Mesendoderm (in vitro differentiated cells): ENCODE data around the gene CDC42SE2.

Experiments used
- DNase-seq: peaks from one replicate; pipeline ENCODE4 v3.0.0; 2013
- H2AK5ac ChIP-seq: 2 replicates; pipeline ENCODE4 v1.6.1; 2013; ENCODE audit warnings: low read length, inconsistent platforms
- H2BK120ac ChIP-seq: 2 replicates; pipeline ENCODE4 v1.6.1; 2013; ENCODE audit warnings: low read depth, mild to moderate bottlenecking, low read length, moderate library complexity, mixed read lengths
- H2BK15ac ChIP-seq: replicated peaks from 2 replicates; pipeline ENCODE4 v1.6.1; 2013; ENCODE audit warnings: low read depth, mild to moderate bottlenecking, moderate library complexity
- H2BK5ac ChIP-seq: 2 replicates; pipeline ENCODE4 v1.6.1; 2013; ENCODE audit warnings: low read length, inconsistent platforms
- H3K18ac ChIP-seq: 2 replicates; pipeline ENCODE4 v1.6.1; 2013; ENCODE audit warnings: mild to moderate bottlenecking, low read length, mixed read lengths
- H3K23ac ChIP-seq: one replicate; pipeline ENCODE4 v1.6.1; 2013; ENCODE audit warnings: low read length
- H3K27ac ChIP-seq: 2 replicates; pipeline ENCODE4 v1.5.1; 2013; ENCODE audit warnings: low read depth, mild to moderate bottlenecking, inconsistent platforms, low read length, moderate library complexity
- H3K27me3 ChIP-seq: 2 replicates; pipeline ENCODE4 v1.6.1; 2013; ENCODE audit warnings: low read length, control low read depth, mild to moderate bottlenecking, inconsistent platforms; ENCODE audit not compliant: insufficient read depth, poor library complexity
- H3K36me3 ChIP-seq: 2 replicates; pipeline ENCODE4 v1.6.1; 2013; ENCODE audit warnings: low read length, inconsistent platforms; ENCODE audit not compliant: control insufficient read depth, insufficient read depth
- H3K4ac ChIP-seq: one replicate; pipeline ENCODE4 v1.6.1; 2013; ENCODE audit warnings: low read depth, mild to moderate bottlenecking, low read length, moderate library complexity
- H3K4me1 ChIP-seq: 2 replicates; pipeline ENCODE4 v1.6.1; 2013; ENCODE audit warnings: low read depth, low read length, inconsistent platforms; ENCODE audit not compliant: control insufficient read depth
- H3K4me2 ChIP-seq: 2 replicates; pipeline ENCODE4 v1.6.1; 2013; ENCODE audit warnings: low read length
- H3K4me3 ChIP-seq: 2 replicates; pipeline ENCODE4 v1.5.1; 2013; ENCODE audit warnings: mild to moderate bottlenecking, low read length
- H3K56ac ChIP-seq: one replicate; pipeline ENCODE4 v1.6.1; 2013; ENCODE audit warnings: low read length
- H3K79me1 ChIP-seq: 2 replicates; pipeline ENCODE4 v1.6.1; 2013; ENCODE audit warnings: low read length, inconsistent platforms
- H3K79me2 ChIP-seq: 2 replicates; pipeline ENCODE4 v1.6.1; 2013; ENCODE audit warnings: mild to moderate bottlenecking, low read length; ENCODE audit not compliant: control insufficient read depth, insufficient read depth
- H3K9ac ChIP-seq: 2 replicates; pipeline ENCODE4 v1.6.1; 2013; ENCODE audit warnings: low read length, inconsistent platforms
- H4K5ac ChIP-seq: one replicate; pipeline ENCODE4 v1.6.1; 2013; ENCODE audit warnings: low read length
- H4K8ac ChIP-seq: one replicate; pipeline ENCODE4 v1.6.1; 2013; ENCODE audit warnings: low read depth, mild to moderate bottlenecking, control low read depth, low read length, moderate library complexity
- WGBS: extraction: QIAGEN DNeasy Blood & Tissue Kit; methylation state at CpG from one replicate; pipeline ENCODE4 v1.1.7; 2013; ENCODE audit warnings: low lambda C conversion rate, missing lambda C conversion rate; ENCODE audit not compliant: insufficient coverage; ENCODE audit errors: extremely low coverage; 5-methylcytosine and 5-hydroxymethylcytosine counted together

CDC42SE2 gene

GRCh38 chr5:131221008-131221703, 42.7 kb upstream of the CDC42SE2 start:
- Histone ChIP-seq H2AK5ac (no peak overlapping the region), H3K4me2 (no peak overlapping the region), H3K27me3 (no peaks in the 10 kb centered on the region), H3K9ac (no peak overlapping the region), H4K8ac (no peak overlapping the region), H3K18ac (no peak overlapping the region), H3K23ac (no peak overlapping the region), H3K4me1 (no peaks in the 10 kb centered on the region), H3K4ac (no peak overlapping the region), H3K36me3 (no peaks in the 10 kb centered on the region), H2BK15ac (no peak overlapping the region), H3K79me2 (no peaks in the 10 kb centered on the region), H3K56ac (no peak overlapping the region), H3K4me3 (no peak overlapping the region), H3K27ac (no peak overlapping the region), H3K79me1 (no peaks in the 10 kb centered on the region), H2BK5ac (no peak overlapping the region), H4K5ac (no peak overlapping the region), H2BK120ac (no peak overlapping the region)
- no CpG with 5 or more reads among the region's 10 CpGs for WGBS
- DNase-seq, result no peak

- H3K9ac ChIP-seq, result no peak overlapping the region
- no peak overlapping the region for H3K56ac ChIP-seq
- no peak overlapping the region for H3K18ac ChIP-seq
- H2BK5ac ChIP-seq, result no peak overlapping the region
- H4K8ac ChIP-seq, result no peak overlapping the region
- H3K4ac ChIP-seq, result no peak overlapping the region
- no peak overlapping the region for H2BK15ac ChIP-seq
- H3K23ac ChIP-seq, result no peak overlapping the region
- H3K4me2 ChIP-seq, result no peak overlapping the region
- DNase-seq, result no peak
- no peak overlapping the region for H2BK120ac ChIP-seq
- no peak overlapping the region for H3K27ac ChIP-seq
- no peaks in the 10 kb centered on the region for H3K36me3 ChIP-seq
- H3K27me3 ChIP-seq, result no peaks in the 10 kb centered on the region
- H2AK5ac ChIP-seq, result no peak overlapping the region
- no peak overlapping the region for H3K4me3 ChIP-seq
- H3K79me1 ChIP-seq, result no peaks in the 10 kb centered on the region
- no peaks in the 10 kb centered on the region for H3K79me2 ChIP-seq
- no peak overlapping the region for H4K5ac ChIP-seq
- no peaks in the 10 kb centered on the region for H3K4me1 ChIP-seq
These were observed 42.0 kb upstream of the CDC42SE2 start for GRCh38 chr5:131221888-131222287.

- no peaks in the 10 kb centered on the region for H3K79me2 ChIP-seq
- no peak overlapping the region for H3K4ac ChIP-seq
- H4K8ac ChIP-seq, result no peak overlapping the region
- H2BK5ac ChIP-seq, result no peak overlapping the region
- H2BK120ac ChIP-seq, result no peak overlapping the region
- H3K4me2 ChIP-seq, result no peak overlapping the region
- H3K4me1 ChIP-seq, result no peaks in the 10 kb centered on the region
- H3K27me3 ChIP-seq, result no peaks in the 10 kb centered on the region
- no peak overlapping the region for H4K5ac ChIP-seq
- H3K79me1 ChIP-seq, result no peaks in the 10 kb centered on the region
- H2BK15ac ChIP-seq, result no peak overlapping the region
- no peak overlapping the region for H3K18ac ChIP-seq
- no peaks in the 10 kb centered on the region for H3K36me3 ChIP-seq
- H3K9ac ChIP-seq, result no peak overlapping the region
- no peak for DNase-seq
- H3K27ac ChIP-seq, result no peak overlapping the region
- H2AK5ac ChIP-seq, result no peak overlapping the region
- H3K4me3 ChIP-seq, result no peak overlapping the region
- no peak overlapping the region for H3K56ac ChIP-seq
- H3K23ac ChIP-seq, result no peak overlapping the region
These were observed 41.1 kb upstream of the CDC42SE2 start for GRCh38 chr5:131222731-131223130.

- Histone ChIP-seq H3K18ac (no peak overlapping the region), H3K4me1 (no peaks in the 10 kb centered on the region), H3K36me3 (no peaks in the 10 kb centered on the region), H2BK5ac (no peak overlapping the region), H3K4me2 (no peak overlapping the region), H3K9ac (no peak overlapping the region), H3K23ac (no peak overlapping the region), H3K27me3 (no peaks in the 10 kb centered on the region), H4K8ac (no peak overlapping the region), H3K4me3 (no peak overlapping the region), H2BK15ac (no peak overlapping the region), H3K27ac (no peak overlapping the region), H3K79me2 (no peaks in the 10 kb centered on the region), H3K4ac (no peak overlapping the region), H2AK5ac (no peak overlapping the region), H4K5ac (no peak overlapping the region), H3K56ac (no peak overlapping the region), H2BK120ac (no peak overlapping the region), H3K79me1 (no peaks in the 10 kb centered on the region)
- no peak for DNase-seq
- WGBS, result no CpG with 5 or more reads among the region's 2 CpGs
These were observed 40.0 kb upstream of the CDC42SE2 start for GRCh38 chr5:131223751-131224386.

- DNase-seq, result no peak
- Histone ChIP-seq H3K4me2 (no peak overlapping the region), H4K5ac (no peak overlapping the region), H3K36me3 (no peaks in the 10 kb centered on the region), H3K9ac (no peak overlapping the region), H3K4me1 (no peaks in the 10 kb centered on the region), H3K27ac (no peak overlapping the region), H2BK15ac (no peak overlapping the region), H3K56ac (no peak overlapping the region), H3K23ac (no peak overlapping the region), H3K4ac (no peak overlapping the region), H3K27me3 (no peaks in the 10 kb centered on the region), H2AK5ac (no peak overlapping the region), H3K79me2 (no peaks in the 10 kb centered on the region), H3K18ac (no peak overlapping the region), H2BK120ac (no peak overlapping the region), H2BK5ac (no peak overlapping the region), H3K79me1 (no peaks in the 10 kb centered on the region), H4K8ac (no peak overlapping the region), H3K4me3 (no peak overlapping the region)
- no CpG with 5 or more reads among the region's 6 CpGs for WGBS
These were observed 39.3 kb upstream of the CDC42SE2 start for GRCh38 chr5:131224387-131225201.
